ENCODE measurements around the gene GNAO1.

DNA sequence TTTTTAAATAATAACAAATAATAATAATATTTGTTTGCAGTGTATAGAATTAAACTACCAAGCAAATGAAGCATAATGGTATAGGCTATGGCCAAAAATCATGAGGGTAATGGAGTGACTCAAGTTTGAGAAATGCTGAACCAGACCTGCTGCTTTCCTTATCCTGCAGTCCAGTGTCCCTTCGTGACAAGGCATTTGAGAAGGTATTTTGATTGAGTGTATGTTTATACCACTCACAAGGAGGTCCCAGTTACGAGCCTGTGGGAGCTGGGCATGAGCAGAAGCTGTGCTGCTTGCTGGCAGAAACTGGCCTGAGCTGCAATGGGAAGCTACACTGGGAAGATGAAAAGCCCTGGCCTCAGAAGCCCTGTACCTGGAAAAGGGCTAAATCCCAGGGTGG is 50.3 kb downstream of the GNAO1 start:
- no peak for TF ChIP-seq POLR2AphosphoS5 (IDR thresholded peaks at IDR 0.05; ENCODE audit: low read depth, low read length)
- TF ChIP-seq EZH2 (conservative IDR thresholded peaks at IDR 0.05; ENCODE audit: low read depth, low read length): no peak
- no peak for TF ChIP-seq CTCF (CRISPR knock-in tag; IDR thresholded peaks at IDR 0.05)
- TF ChIP-seq, protein P1, sequence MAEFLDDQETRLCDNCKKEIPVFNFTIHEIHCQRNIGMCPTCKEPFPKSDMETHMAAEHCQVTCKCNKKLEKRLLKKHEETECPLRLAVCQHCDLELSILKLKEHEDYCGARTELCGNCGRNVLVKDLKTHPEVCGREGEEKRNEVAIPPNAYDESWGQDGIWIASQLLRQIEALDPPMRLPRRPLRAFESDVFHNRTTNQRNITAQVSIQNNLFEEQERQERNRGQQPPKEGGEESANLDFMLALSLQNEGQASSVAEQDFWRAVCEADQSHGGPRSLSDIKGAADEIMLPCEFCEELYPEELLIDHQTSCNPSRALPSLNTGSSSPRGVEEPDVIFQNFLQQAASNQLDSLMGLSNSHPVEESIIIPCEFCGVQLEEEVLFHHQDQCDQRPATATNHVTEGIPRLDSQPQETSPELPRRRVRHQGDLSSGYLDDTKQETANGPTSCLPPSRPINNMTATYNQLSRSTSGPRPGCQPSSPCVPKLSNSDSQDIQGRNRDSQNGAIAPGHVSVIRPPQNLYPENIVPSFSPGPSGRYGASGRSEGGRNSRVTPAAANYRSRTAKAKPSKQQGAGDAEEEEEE (CRISPR knock-in tag; IDR thresholded peaks at IDR 0.05; ENCODE audit: borderline replicate concordance): no peak
- no peak for TF ChIP-seq HINFP (CRISPR knock-in tag; IDR thresholded peaks at IDR 0.05; ENCODE audit: low read depth)
- no peak for TF ChIP-seq CREM (IDR thresholded peaks at IDR 0.05)
- no peak for TF ChIP-seq CREM (CRISPR knock-in tag; IDR thresholded peaks at IDR 0.05)
- TF ChIP-seq NFE2 (CRISPR knock-in tag; IDR thresholded peaks at IDR 0.05): no peak
- TF ChIP-seq HNRNPUL1 (IDR thresholded peaks at IDR 0.05; ENCODE audit: low read depth, low read length): no peak
- no peak for TF ChIP-seq CHD4 (IDR thresholded peaks at IDR 0.05; ENCODE audit: borderline replicate concordance, low read length)

All from HepG2 (cell line).